Sigmoid colon (tissue), 4 donors: ENCODE measurements around the gene CAPZA2.

Source experiments
- CTCF ChIP-seq, 4 experiments: fragments of 450-650 bp in 3 of 4; fragments of 200-600 bp in 1 of 4; IDR thresholded peaks; one replicate each; pipeline ENCODE4 v1.5.1; 2016 to 2019; ENCODE audit warnings: antibody characterized with exemption in 4 of 4, mild to moderate bottlenecking in 3 of 4, moderate library complexity in 2 of 4
- EP300 ChIP-seq, 4 donors: sonication (generic); formaldehyde crosslinking; IDR thresholded peaks; one replicate each; pipeline ENCODE4 v1.6.1; 2017; ENCODE audit warnings: antibody characterized with exemption in 4 of 4
- POLR2A ChIP-seq, 2 donors: fragments of 450-650 bp; IDR thresholded peaks; one replicate each; pipeline ENCODE4 v1.6.1; 2016; ENCODE audit warnings: antibody characterized with exemption in 2 of 2, mild to moderate bottlenecking in 2 of 2, moderate library complexity in 2 of 2

- TF ChIP-seq CTCF (IDR thresholded peaks at IDR 0.05) (no peak), EP300 (IDR thresholded peaks at IDR 0.05) (no peak), POLR2A (IDR thresholded peaks at IDR 0.05) (no peak)
Measured at GRCh38 chr7:116932566-116932965, 70.2 kb downstream of the CAPZA2 start.
